IPS-18a (cell line): Measurements from ENCODE around the gene APRT.
"Not testable (repeated sequence)": the region's sequence is repeated elsewhere in the genome, so short reads cannot be mapped to it uniquely, and the experiment has no call there.

ENCODE experiments used
- H3K27ac ChIP-seq: one replicate; pipeline ENCODE4 v1.5.1; 2013; ENCODE audit warnings: low read length
- H3K27me3 ChIP-seq: one replicate; pipeline ENCODE4 v1.6.1; 2013; ENCODE audit warnings: mild to moderate bottlenecking, low read length; ENCODE audit not compliant: control insufficient read depth, insufficient read depth
- H3K36me3 ChIP-seq: one replicate; pipeline ENCODE4 v1.6.1; 2013; ENCODE audit warnings: low read depth, low read length; ENCODE audit not compliant: control insufficient read depth
- H3K4me1 ChIP-seq: one replicate; pipeline ENCODE4 v1.6.1; 2013; ENCODE audit warnings: low read depth, low read length; ENCODE audit not compliant: control insufficient read depth
- H3K4me3 ChIP-seq: one replicate; pipeline ENCODE4 v1.5.1; 2013; ENCODE audit warnings: low read length
- H3K9ac ChIP-seq: one replicate; pipeline ENCODE4 v1.6.1; 2013; ENCODE audit warnings: mild to moderate bottlenecking, low read length, moderate library complexity
- H3K9me3 ChIP-seq: one replicate; pipeline ENCODE4 v1.6.1; 2013; ENCODE audit warnings: low read depth, low read length; ENCODE audit not compliant: control insufficient read depth

Gene APRT

DNA sequence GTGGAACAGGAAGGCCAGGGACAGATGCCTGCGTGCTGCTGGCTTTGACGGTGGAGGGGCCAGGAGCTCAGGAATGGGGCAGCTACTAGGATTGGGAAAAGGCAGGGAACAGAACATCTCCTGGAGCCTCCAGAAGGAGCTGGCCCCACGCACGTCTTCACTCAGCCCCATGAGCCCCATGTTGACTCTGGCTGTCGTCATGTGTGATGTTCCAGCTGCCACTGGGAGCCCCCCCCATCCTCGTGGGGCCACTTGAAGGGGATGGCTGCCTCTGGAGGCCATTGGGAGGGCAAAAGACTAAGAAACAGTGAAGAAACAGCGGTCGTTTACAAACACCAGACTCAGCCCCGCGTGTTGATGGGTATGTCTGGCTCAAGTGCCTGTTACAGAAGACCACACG is 18.5 kb upstream of the APRT start:
- Histone ChIP-seq H3K9ac (no peak overlapping the region), H3K27me3 (no peaks in the 10 kb centered on the region), H3K4me1 (no peaks in the 10 kb centered on the region), H3K9me3 (no peaks in the 10 kb centered on the region), H3K4me3 (no peak overlapping the region), H3K27ac (no peak overlapping the region), H3K36me3 (no peaks in the 10 kb centered on the region)

- no peaks in the 10 kb centered on the region for H3K27me3 ChIP-seq
- no peak overlapping the region for H3K27ac ChIP-seq
- H3K36me3 ChIP-seq, result no peaks in the 10 kb centered on the region
- no peaks in the 10 kb centered on the region for H3K4me1 ChIP-seq
- H3K4me3 ChIP-seq, result no peak overlapping the region
- no peak overlapping the region for H3K9ac ChIP-seq
- no peaks in the 10 kb centered on the region for H3K9me3 ChIP-seq
These were observed 17.0 kb upstream of the APRT start for GRCh38 chr16:88828711-88829110.

DNA sequence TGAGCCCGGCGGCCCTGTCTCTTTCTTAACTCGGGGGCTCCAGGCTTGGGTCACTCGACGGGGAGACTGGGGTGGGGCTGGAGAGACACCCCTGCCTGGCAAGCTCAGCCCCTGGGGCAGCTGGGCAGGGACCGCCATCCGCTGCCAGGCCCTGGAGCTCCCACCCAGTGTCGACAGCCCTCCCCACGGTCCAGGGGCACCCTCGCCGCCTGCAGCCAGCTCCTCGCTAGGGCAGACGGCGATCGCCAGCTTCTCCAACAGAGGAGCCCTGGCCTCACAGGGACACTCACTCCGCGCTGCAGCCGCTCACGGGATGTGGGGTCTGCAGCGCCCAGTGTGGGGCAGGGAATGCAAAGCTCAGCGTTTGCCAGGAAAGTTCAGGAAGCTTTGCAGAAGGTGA is 16.0 kb upstream of the APRT start:
- H3K4me1 ChIP-seq, result no peaks in the 10 kb centered on the region
- H3K27me3 ChIP-seq, result no peaks in the 10 kb centered on the region
- H3K4me3 ChIP-seq, result no peak overlapping the region
- no peak overlapping the region for H3K9ac ChIP-seq
- H3K27ac ChIP-seq, result no peak overlapping the region
- no peaks in the 10 kb centered on the region for H3K9me3 ChIP-seq
- H3K36me3 ChIP-seq, result no peaks in the 10 kb centered on the region

- Histone ChIP-seq H3K27ac (no peak overlapping the region), H3K36me3 (no peaks in the 10 kb centered on the region), H3K9ac (no peak overlapping the region), H3K9me3 (no peaks in the 10 kb centered on the region), H3K4me1 (no peaks in the 10 kb centered on the region), H3K4me3 (no peak overlapping the region), H3K27me3 (no peaks in the 10 kb centered on the region)
These were observed 14.5 kb upstream of the APRT start for GRCh38 chr16:88826070-88826840.

DNA sequence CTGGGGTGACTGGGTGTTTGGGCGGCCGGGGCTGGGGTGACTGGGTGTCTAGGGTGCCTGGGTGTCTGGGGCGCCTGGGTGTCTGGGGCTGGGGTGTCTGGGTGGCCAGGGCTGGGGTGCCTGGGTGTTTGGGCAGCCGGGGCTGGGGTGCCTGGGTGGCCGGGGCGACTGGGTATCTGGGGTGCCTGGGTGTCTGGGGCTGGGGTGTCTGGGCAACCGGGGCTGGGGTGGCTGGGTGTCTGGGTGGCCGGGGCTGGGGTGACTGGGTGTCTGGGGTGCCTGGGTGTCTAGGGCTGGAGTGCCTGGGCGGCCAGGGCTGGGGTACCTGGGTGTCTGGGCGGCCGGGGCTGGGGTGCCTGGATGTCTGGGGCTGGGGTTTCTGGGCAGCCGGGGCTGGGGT is 13.4 kb upstream of the APRT start:
- Histone ChIP-seq H3K27ac (no peak overlapping the region), H3K4me1 (no peaks in the 10 kb centered on the region), H3K36me3 (no peaks in the 10 kb centered on the region)

GRCh38 chr16:88824256-88825077 is 12.7 kb upstream of the APRT start:
- Histone ChIP-seq H3K4me1 (no peaks in the 10 kb centered on the region), H3K9ac (no peak overlapping the region), H3K27me3 (no peaks in the 10 kb centered on the region), H3K36me3 (no peaks in the 10 kb centered on the region), H3K4me3 (no peak overlapping the region), H3K27ac (no peak overlapping the region), H3K9me3 (no peaks in the 10 kb centered on the region)

More for the DNA sequence above, 13.4 kb upstream of the APRT start:
- no peaks in the 10 kb centered on the region for H3K9me3 ChIP-seq
- H3K4me3 ChIP-seq, result no peak overlapping the region
- H3K27me3 ChIP-seq, result no peaks in the 10 kb centered on the region
- H3K9ac ChIP-seq, result no peak overlapping the region

- not testable (repeated sequence) for H3K4me1 ChIP-seq, H3K27me3 ChIP-seq, H3K9ac ChIP-seq, H3K4me3 ChIP-seq, H3K27ac ChIP-seq, H3K9me3 ChIP-seq, H3K36me3 ChIP-seq
These were observed 11.9 kb upstream of the APRT start for GRCh38 chr16:88823646-88824045.

DNA sequence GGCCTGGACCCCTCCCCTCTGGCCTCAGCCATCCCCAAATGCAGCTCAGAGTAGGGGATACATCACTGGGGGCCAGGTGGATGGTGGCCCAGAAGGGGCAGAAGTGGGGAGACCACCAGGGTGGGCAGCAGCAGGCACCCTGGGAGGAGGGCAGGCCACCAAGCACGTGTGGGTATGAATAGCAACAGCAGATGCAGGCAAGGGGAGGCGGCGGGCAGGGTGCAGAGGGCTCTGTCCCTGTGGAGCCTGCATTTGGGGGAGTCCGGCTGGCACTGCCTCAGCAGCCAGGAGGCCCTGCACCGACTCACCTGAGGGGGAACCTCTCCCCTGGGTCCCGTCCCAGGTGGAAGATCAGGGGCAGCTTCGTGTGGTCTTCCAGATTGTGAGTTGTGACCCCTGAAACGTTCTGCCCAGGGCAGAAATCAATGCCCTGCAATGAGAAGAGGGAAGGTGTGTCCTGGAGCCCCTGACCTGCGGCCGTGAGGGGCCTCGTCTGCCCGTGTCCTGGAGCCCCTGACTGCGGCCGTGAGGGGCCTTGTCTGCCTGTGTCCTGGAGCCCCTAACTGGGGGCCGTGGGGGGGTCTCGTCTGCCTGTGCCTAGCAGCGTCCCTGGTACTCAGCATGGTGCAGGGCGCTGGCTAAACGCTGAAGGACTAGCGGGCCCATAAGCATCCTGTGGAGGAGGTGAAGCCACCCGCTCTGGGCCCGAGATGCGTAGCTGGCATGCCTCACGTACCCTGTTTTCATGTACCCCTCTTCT is 10.7 kb upstream of the APRT start:
- Histone ChIP-seq H3K27ac (no peak overlapping the region), H3K9me3 (no peaks in the 10 kb centered on the region), H3K4me3 (no peak overlapping the region), H3K4me1 (no peaks in the 10 kb centered on the region), H3K36me3 (no peaks in the 10 kb centered on the region), H3K27me3 (no peaks in the 10 kb centered on the region), H3K9ac (no peak overlapping the region)

GRCh38 chr16:88821168-88821850 is 9.6 kb upstream of the APRT start:
- Histone ChIP-seq H3K9me3 (no peaks in the 10 kb centered on the region), H3K36me3 (no peaks in the 10 kb centered on the region), H3K4me3 (no peak overlapping the region), H3K27ac (no peak overlapping the region), H3K4me1 (no peaks in the 10 kb centered on the region), H3K27me3 (no peaks in the 10 kb centered on the region), H3K9ac (no peak overlapping the region)

DNA sequence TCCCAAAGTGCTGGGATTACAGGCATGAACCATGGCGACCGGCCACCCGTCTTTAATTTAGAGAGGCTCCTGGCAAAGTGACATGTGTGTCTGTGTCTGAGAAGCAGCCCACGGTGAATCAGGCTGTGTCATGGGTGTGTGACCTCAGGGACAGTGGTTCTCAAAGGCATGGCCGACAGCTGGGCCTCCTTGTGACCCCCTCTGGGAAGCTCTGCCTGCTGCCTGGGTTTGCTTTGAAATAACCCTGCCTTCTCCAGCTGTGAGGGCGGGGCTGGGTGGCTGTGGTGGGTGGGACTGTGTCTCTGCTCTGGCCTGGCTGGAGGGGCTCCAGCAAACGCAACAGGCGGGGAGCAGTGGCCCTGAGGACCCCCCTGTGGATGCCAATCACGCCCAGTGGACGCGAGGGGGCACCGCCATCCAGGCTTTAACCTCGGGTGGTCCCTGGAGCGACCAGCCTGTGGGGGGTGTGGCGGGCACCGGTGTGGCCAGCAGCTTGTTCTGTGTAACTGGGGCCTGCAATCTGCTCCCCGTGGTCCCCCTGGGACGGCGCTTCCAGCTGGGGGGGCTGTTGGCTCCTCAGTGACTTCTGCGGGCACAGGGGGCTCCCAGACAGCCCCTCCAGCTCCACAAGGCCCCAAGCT is 8.8 kb upstream of the APRT start:
- Histone ChIP-seq H3K4me3 (no peak overlapping the region), H3K36me3 (no peaks in the 10 kb centered on the region), H3K9me3 (no peaks in the 10 kb centered on the region), H3K4me1 (no peaks in the 10 kb centered on the region), H3K27ac (no peak overlapping the region), H3K27me3 (no peaks in the 10 kb centered on the region), H3K9ac (no peak overlapping the region)

GRCh38 chr16:88819126-88819525 is 7.4 kb upstream of the APRT start:
- Histone ChIP-seq H3K9ac (no peak overlapping the region), H3K4me3 (no peak overlapping the region), H3K27me3 (no peaks in the 10 kb centered on the region), H3K9me3 (no peaks in the 10 kb centered on the region), H3K27ac (no peak overlapping the region), H3K36me3 (no peaks in the 10 kb centered on the region), H3K4me1 (no peaks in the 10 kb centered on the region)
